GM12878 (cell line): Measurements from ENCODE around the gene CDK5R1. TPM values are rescaled to one million over a fixed set of nuclear protein-coding genes. Genes with fewer than 3 reads are reported as not detected.

Experiments used
- ATAC-seq: fragments of 200-7000 bp; cut with Tn5 transposase; 3 replicates; pipeline ENCODE4 v1.9.1; 2020; ENCODE audit warnings: mild to moderate bottlenecking, moderate library complexity
- BruUV-seq: library from RNA; stranded (reverse); fragments of 400-500 nt; replicated peaks from 2 replicates; lab custom pipeline; 2021; lab: Mats Ljungman, UMichigan
- CTCF ChIA-PET: fragments of 300-600 bp; sonication (Branson Sonifier 250); formaldehyde crosslinking; extraction: SDS; loops from one replicate; lab custom pipeline; 2021; ENCODE audit warnings: inconsistent platforms; lab: Yijun Ruan, JAX
- POLR2A ChIA-PET: fragments of 350-600 bp; formaldehyde crosslinking; extraction: SDS; loops from one replicate; lab custom pipeline; 2021; ENCODE audit warnings: inconsistent platforms; lab: Charles Lee
- RAD21 ChIA-PET: fragments of 300-600 bp; sonication (Branson Sonifier 250); formaldehyde crosslinking; loops from one replicate; lab custom pipeline; 2023; ENCODE audit warnings: antibody characterized with exemption; ENCODE audit not compliant: unreplicated experiment; lab: Charles Lee
- SMC1A ChIA-PET: fragments of 300-600 bp; sonication (Branson Sonifier 250); formaldehyde crosslinking; loops from one replicate; lab custom pipeline; 2023; ENCODE audit not compliant: unreplicated experiment, uncharacterized antibody; lab: Charles Lee
- DNase-seq: peaks from one replicate; pipeline ENCODE4 v3.0.0-alpha.2; 2011; ENCODE audit warnings: low read depth, low spot score
- FAIRE-seq: peaks from 3 replicates; lab custom pipeline; 2011; peaks lifted over from hg19 to GRCh38; lab: Jason Lieb, UNC
- H2AFZ ChIP-seq: 2 replicates; pipeline ENCODE4 v1.6.0; 2011; ENCODE audit warnings: low read depth, low read length, control low read depth; ENCODE audit not compliant: control insufficient read depth
- H3K27ac ChIP-seq: 2 replicates; pipeline ENCODE4 v1.5.1; 2011; ENCODE audit warnings: control low read depth; ENCODE audit not compliant: control insufficient read depth, insufficient read depth
- H3K27me3 ChIP-seq, 2 experiments: replicated peaks in 1 of 2; 2 replicates each; pipeline versions ENCODE4 v1.6.0 to v1.6.1; 2011; ENCODE audit warnings: low read length in 1 of 2; ENCODE audit not compliant: control insufficient read depth in 2 of 2, insufficient read depth in 2 of 2
- H3K36me3 ChIP-seq, 2 experiments: 2 replicates each; pipeline ENCODE4 v1.5.1; 2011; ENCODE audit warnings: low read length in 1 of 2; ENCODE audit not compliant: control insufficient read depth in 2 of 2, insufficient read depth in 2 of 2
- H3K4me1 ChIP-seq: 2 replicates; pipeline ENCODE4 v1.6.1; 2011; ENCODE audit warnings: mild to moderate bottlenecking, low read length, moderate library complexity, mixed read lengths; ENCODE audit not compliant: control insufficient read depth, insufficient read depth
- H3K4me2 ChIP-seq: 2 replicates; pipeline ENCODE4 v1.6.0; 2011; ENCODE audit warnings: control low read depth; ENCODE audit not compliant: control insufficient read depth, insufficient read depth
- H3K4me3 ChIP-seq: fragments of 200-600 bp; sonication (generic); 2 replicates; pipeline ENCODE4 v1.5.1; 2016
- H3K79me2 ChIP-seq: 2 replicates; pipeline ENCODE4 v1.6.0; 2011; ENCODE audit warnings: low read length; ENCODE audit not compliant: control insufficient read depth, insufficient read depth
- H3K9ac ChIP-seq: 2 replicates; pipeline ENCODE4 v1.8.0; 2011; ENCODE audit warnings: low read length, control low read depth, mixed read lengths; ENCODE audit not compliant: control insufficient read depth, insufficient read depth
- H3K9me3 ChIP-seq: replicated peaks from 3 replicates; pipeline ENCODE4 v1.5.1; 2011; ENCODE audit warnings: mild to moderate bottlenecking, low read length; ENCODE audit not compliant: control insufficient read depth, insufficient read depth
- H4K20me1 ChIP-seq: 2 replicates; pipeline ENCODE4 v1.6.0; 2011; ENCODE audit not compliant: control insufficient read depth, insufficient read depth
- ATF2 ChIP-seq: IDR thresholded peaks from 2 replicates; pipeline ENCODE4 v1.6.1; 2012; ENCODE audit warnings: low read length, inconsistent platforms
- BHLHE40 ChIP-seq, 2 experiments: fragments of 450-650 bp in 1 of 2; IDR thresholded peaks; 2 replicates each; pipeline ENCODE4 v1.6.1; 2011 to 2017; ENCODE audit warnings: low read depth in 2 of 2, borderline replicate concordance in 1 of 2, improper control_type of control experiment in 1 of 2, low read length in 1 of 2, mild to moderate bottlenecking in 1 of 2
- CEBPZ ChIP-seq: fragments of 150-350 bp; IDR thresholded peaks from 2 replicates; pipeline ENCODE4 v1.6.1; 2016; ENCODE audit warnings: low read depth, low read length
- CREM ChIP-seq: IDR thresholded peaks from 2 replicates; pipeline ENCODE4 v1.6.1; 2014; ENCODE audit warnings: antibody characterized with exemption, low read depth
- JUNB ChIP-seq: IDR thresholded peaks from 2 replicates; pipeline ENCODE4 v1.6.1; 2016; ENCODE audit warnings: antibody characterized with exemption, mild to moderate bottlenecking
- MTA2 ChIP-seq: fragments of 450-650 bp; IDR thresholded peaks from 2 replicates; pipeline ENCODE4 v1.6.1; 2016; ENCODE audit warnings: low read depth, mild to moderate bottlenecking, moderate library complexity
- NFIC ChIP-seq: IDR thresholded peaks from 2 replicates; pipeline ENCODE4 v1.6.1; 2012; ENCODE audit warnings: low read depth, mild to moderate bottlenecking, inconsistent platforms, low read length, moderate library complexity
- PAX8 ChIP-seq: fragments of 450-650 bp; IDR thresholded peaks from 2 replicates; pipeline ENCODE4 v1.6.1; 2017; ENCODE audit warnings: mild to moderate bottlenecking, moderate library complexity
- RAD51 ChIP-seq: fragments of 450-650 bp; IDR thresholded peaks from 2 replicates; pipeline ENCODE4 v1.6.1; 2016; ENCODE audit warnings: moderate library complexity, mild to moderate bottlenecking, inconsistent platforms
- RB1 ChIP-seq: fragments of 450-650 bp; formaldehyde crosslinking; IDR thresholded peaks from 2 replicates; pipeline ENCODE4 v1.6.1; 2017; ENCODE audit warnings: mild to moderate bottlenecking, borderline replicate concordance
- SKIL ChIP-seq: fragments of 450-650 bp; IDR thresholded peaks from 2 replicates; pipeline ENCODE4 v1.6.1; 2017; ENCODE audit warnings: mild to moderate bottlenecking, low read depth, inconsistent platforms; ENCODE audit not compliant: poor library complexity, severe bottlenecking
- STAT3 ChIP-seq: IDR thresholded peaks from 2 replicates; pipeline ENCODE4 v1.6.1; 2011; ENCODE audit warnings: low read depth, low read length, improper control_type of control experiment
- SUZ12 ChIP-seq: fragments of 200-600 bp; sonication (generic); IDR thresholded peaks from one replicate; pipeline ENCODE4 v1.6.1; 2018; ENCODE audit warnings: antibody characterized with exemption, mild to moderate bottlenecking; ENCODE audit not compliant: unreplicated experiment
- WGBS: methylation state at CpG from one replicate; pipeline ENCODE4 v1.1.6; 2016; ENCODE audit warnings: low lambda C conversion rate; ENCODE audit not compliant: insufficient replicate concordance, insufficient coverage; ENCODE audit errors: missing lambda C conversion rate; 5-methylcytosine and 5-hydroxymethylcytosine counted together
- in situ Hi-C: fragments of 300-500 bp; cut with MboI; formaldehyde crosslinking; loops from 9 replicates; pipeline ENCODE4 v1.14.3; 2018; ENCODE audit warnings: mixed read lengths
- intact Hi-C: fragments of 100-400 bp; cut with micrococcal nuclease; formaldehyde crosslinking; loops from one replicate; pipeline ENCODE4 v1.14.2; 2022; ENCODE audit not compliant: unreplicated experiment
- polyA plus RNA-seq, 11 experiments: library from polyadenylated mRNA; depleted of rRNA in 4 of 11; unstranded in 6 of 11; stranded (reverse) in 5 of 11; fragments of >200 nt; fragmentation: Nextera tagmentation in 4 of 11; fragmentation: Illumina TruSeq in 1 of 11; extraction: Ambion mirVana in 4 of 11; extraction: Trizol in 1 of 11; gene quantifications; 1 replicate in 1 of 11; 2 replicates in 10 of 11; pipeline versions ENCODE4 v1.2.1 to v1.2.3, GENCODE V29; 2011 to 2016; ENCODE audit warnings: inconsistent platforms in 2 of 11, missing spikeins in 2 of 11, low read depth in 1 of 11
- total RNA-seq, 4 experiments: library from RNA; depleted of rRNA in 3 of 4; stranded (reverse); fragments of >200 nt in 3 of 4; fragmentation: Illumina TruSeq in 1 of 4; extraction: Trizol in 1 of 4; gene quantifications; 2 replicates each; pipeline versions ENCODE4 v1.2.1 to v1.2.3, GENCODE V29; 2013 to 2021

CDK5R1 gene
- total and polyA plus RNA-seq, 10 of the 15 experiments (the other 5 are each of a cell fraction or from before 2014, with no cell fraction given): 1.1 to 28.3 (median 12.2) TPM

GRCh38 chr17:32527146-32527545, 40.4 kb downstream of the CDK5R1 start:
- ATAC-seq: no peak
- no TSS peak for BruUV-seq
- FAIRE-seq: no peak
- Histone ChIP-seq H3K4me1 (peaks cover 30% of the 10 kb centered on the region), H3K4me3 (no peak overlapping the region), H2AFZ (no peak overlapping the region), H4K20me1 (no peaks in the 10 kb centered on the region), H3K9me3 (no peaks in the 10 kb centered on the region; the same call in 2 of the 3 replicates), H3K36me3 (no peaks in the 10 kb centered on the region; a peak in 1 of 4 replicates), H3K27me3 (no peaks in the 10 kb centered on the region), H3K27ac (no peak overlapping the region), H3K9ac (no peak overlapping the region), H3K4me2 (no peak overlapping the region), H3K79me2 (no peaks in the 10 kb centered on the region)
- WGBS: 98% methylated on average over 4 of the region's 4 CpGs
- POLR2A ChIA-PET: interaction anchor here (0.6 kb wide), 2 partner anchors 21 to 1522 kb away, joined by 3 read pairs; no protein-coding TSS in a partner anchor
- SMC1A ChIA-PET: interaction anchor here (1.1 to 6.7 kb wide), 10 partner anchors 8 to 70 kb away, joined by 3 to 135 read pairs (median 6); partner anchors contain the start of gene CDK5R1
- in situ Hi-C loops (no loop called here), intact Hi-C loops (no loop called here)
- no peak for DNase-seq
- RAD21 ChIA-PET: interaction anchor here (1.1 to 19.5 kb wide), 4 partner anchors 12 to 36 kb away, joined by 3 to 543 read pairs (median 42); partner anchors contain the start of gene CDK5R1
- CTCF ChIA-PET: interaction anchor here (0.8 to 2.8 kb wide), 7 partner anchors 7 to 81 kb away, joined by 3 to 12 read pairs (median 4); no protein-coding TSS in a partner anchor
- no peak for TF ChIP-seq SUZ12
- TF ChIP-seq BHLHE40 (IDR thresholded peaks at IDR 0.05; ENCODE audit: borderline replicate concordance in 1 of 2, low read depth in 2 of 2, low read length in 1 of 2): no peak
- TF ChIP-seq CREM: no peak
- no peak for TF ChIP-seq JUNB
- no peak for TF ChIP-seq NFIC
- no peak for TF ChIP-seq PAX8
- no peak for TF ChIP-seq STAT3
- no peak for TF ChIP-seq CEBPZ
- TF ChIP-seq RAD51: no peak
- no peak for TF ChIP-seq SKIL
- no peak for TF ChIP-seq ATF2
- no peak for TF ChIP-seq RB1
- TF ChIP-seq MTA2: no peak
